GM19193 (cell line): ENCODE results near the gene ANO9.

Experiments used
- POLR2A ChIP-seq: IDR thresholded peaks from 4 replicates; pipeline ENCODE4 v1.6.1; 2011; ENCODE audit not compliant: insufficient read depth, insufficient read length; ENCODE audit errors: extremely low read depth

ANO9 gene

DNA sequence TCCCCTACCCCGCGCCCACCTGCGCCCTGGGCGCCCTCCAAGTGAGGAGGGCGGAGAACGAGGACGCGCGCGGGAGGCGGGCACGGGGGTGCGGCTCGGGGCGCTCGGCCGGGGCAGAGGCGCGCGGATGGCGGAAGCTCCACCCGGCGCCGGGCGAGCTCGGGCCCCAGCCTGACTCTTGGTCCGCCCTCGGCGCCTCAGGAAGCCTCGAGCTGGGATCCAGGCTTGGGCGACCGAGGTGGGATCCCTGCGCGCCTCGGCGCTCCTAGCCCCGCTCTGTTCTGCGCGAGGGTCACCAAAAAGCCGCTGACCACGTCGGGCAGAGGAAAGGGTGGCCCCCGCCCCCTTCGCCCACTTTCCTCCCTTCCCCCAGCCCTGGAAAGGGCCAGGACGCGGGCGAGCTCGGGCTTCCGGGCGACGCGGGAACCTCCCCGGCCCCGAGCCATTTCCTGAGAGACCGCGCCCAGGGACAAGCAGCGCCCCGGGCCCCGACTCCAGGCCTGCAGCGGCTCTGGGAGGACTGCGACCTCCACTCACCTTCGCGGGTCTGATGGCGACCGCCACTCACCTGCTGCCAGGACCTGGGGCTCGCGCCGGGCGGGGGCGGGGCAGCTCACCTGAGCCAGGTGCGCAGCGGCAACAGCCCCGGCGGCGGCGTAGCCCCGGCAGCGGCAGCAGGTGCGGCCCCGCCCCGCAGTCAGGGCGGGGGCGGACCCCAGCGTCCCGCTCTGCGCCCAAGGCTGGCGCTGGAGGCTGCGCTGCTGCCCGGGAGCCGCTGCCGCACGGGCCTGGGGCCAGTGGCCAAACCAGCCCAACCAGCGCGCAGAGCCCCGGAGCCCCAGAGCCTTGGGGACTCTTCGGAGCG lies 24.8 kb downstream of the ANO9 start:
- TF ChIP-seq POLR2A, result no peak

DNA sequence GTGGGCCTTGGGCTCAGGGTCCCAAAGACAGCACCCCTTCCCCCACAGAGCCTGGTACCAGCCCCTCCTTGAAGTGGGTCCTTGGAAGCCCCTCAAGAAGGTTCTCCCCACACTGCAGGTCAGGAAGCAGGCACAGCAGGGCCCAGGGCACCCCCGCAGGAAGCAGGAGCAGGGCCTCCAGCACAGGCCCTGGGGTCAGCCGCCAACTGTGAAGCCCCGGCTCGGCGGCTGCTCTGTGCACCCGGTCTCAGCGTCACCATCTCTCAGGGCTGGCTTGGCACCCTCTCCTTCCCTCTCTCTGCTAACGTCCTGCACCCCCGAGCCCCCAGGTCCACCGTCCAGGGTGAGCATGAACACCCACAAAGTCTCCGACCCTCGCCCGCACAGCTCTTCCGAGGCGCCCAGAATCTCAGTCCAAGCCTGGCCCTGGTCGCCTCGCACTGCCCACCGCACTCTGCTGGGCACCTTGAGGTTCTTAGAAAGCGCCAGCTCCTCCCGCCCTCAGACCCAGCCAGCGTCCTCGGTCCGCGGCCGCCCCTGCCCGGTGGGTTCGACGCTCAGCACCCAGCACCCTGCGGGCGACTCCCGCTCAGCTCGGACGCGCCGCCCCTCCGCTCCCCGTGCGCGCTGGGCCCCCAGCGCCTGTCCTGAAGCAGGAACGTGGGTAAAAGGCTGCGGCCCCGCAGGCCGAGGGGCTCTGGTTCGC lies 25.6 kb downstream of the ANO9 start:
- TF ChIP-seq POLR2A, result no peak

DNA sequence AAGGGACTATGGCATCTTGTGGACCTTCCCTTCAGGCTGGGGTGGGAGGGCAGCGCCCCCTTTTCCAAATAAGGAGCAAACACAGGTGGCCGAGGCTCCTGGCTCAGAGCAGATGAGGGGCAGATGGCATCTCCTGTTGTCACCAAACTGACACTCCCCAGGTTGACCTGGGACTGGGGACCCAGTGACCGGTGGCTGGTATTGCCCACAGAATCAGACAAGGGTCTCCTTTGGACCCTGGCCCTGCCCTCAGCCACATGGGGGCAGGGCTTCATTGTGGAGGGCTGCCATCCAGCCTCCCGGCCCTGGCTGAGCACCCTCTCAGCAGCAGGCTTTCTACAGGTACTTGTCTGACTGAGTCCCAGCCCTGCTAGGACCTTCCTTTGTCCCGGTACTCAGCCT lies 26.2 kb downstream of the ANO9 start:
- TF ChIP-seq POLR2A, result no peak

DNA sequence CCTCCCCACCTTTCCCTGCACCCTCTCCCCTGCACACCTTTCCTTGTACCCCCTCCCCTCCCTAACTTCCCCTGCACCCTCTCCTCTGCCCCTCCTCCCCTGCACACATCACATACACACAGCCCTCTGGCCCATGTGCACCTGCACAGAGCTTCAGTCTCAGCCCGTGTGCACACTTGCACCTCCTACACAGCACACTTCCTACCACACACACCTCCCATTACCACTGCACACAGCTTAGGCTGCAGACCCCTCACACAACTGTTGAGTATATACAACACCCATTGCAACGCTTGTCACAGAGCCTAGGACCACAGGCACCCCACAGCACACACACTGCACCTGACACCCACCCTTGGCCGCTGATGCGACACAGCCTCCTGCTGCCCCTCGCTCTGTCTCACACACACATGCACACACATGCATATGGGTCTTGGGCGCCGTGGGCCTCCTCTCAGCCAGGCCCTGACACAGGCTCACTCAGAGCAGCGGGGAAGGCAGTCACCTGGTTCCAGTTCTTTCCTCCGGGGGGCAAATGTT lies 27.4 kb downstream of the ANO9 start:
- TF ChIP-seq POLR2A, result no peak

DNA sequence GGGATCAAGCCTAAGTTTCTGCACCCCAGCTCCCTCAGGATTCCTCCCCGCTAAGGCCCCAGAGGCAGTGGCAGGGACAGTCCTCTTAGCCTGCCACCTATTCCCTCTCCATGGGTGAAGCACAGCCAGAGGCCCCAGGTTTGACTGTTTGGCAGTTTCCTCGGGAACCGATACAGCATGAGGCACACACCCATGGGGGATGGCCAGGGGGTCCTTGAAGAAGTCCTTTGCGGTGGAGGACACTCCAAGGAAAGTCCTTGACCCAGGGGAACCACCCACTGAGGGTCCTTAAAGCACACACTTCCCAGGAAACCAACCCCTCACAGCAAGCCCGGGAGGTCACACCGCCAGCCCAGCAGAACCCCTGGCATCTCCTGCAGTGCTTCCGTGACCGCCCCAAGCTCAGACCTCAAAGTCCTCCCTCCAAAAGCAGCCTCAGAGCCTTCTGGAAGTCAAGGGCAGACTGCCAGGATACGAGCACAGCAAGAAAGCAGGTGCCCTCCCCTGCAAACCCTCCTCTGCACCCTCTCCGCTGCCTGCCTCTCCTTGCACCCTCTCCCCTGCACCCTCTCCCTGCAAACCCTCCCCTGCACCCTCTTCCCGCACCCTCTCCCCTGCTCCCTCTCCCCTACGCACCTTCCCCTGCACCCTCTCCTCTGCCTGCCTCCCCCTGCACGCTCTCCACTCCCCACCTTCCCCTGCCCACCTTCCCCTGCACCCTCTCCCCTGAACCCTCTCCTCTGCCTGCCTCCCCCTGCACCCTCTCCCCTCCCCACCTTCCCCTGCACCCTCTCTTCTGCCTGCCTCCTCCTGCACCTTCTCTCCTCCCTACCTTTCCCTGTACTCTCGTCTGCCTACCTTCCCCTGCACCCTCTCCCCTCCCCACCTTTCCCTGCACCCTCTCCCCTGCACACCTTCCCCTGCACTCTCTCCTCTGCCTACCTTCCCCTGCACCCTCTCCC lies 28.4 kb downstream of the ANO9 start:
- TF ChIP-seq POLR2A, result no peak

DNA sequence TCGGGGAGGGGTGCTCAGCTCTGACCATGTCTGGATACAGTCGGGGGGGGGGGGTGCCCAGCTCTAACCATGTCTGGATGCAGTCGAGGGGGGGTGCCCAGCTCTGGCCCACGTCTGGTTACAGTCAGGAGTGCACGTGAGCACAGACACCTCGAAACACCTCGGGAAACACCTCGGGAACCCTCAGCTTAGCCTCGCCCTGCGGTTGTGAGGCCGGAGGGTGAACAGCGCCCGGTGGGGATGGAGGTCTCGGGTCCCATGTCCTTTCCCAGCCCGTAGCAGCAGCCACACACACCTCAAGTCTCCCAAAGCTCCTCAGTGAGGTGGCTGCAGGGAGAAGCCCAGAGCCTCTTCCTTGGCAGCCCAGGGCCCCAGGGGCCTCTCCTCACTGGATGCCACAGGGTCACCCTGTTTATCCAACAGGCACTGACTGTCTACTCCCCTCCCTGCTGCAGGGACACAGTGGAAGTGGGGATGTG lies 29.1 kb downstream of the ANO9 start:
- no peak for TF ChIP-seq POLR2A

DNA sequence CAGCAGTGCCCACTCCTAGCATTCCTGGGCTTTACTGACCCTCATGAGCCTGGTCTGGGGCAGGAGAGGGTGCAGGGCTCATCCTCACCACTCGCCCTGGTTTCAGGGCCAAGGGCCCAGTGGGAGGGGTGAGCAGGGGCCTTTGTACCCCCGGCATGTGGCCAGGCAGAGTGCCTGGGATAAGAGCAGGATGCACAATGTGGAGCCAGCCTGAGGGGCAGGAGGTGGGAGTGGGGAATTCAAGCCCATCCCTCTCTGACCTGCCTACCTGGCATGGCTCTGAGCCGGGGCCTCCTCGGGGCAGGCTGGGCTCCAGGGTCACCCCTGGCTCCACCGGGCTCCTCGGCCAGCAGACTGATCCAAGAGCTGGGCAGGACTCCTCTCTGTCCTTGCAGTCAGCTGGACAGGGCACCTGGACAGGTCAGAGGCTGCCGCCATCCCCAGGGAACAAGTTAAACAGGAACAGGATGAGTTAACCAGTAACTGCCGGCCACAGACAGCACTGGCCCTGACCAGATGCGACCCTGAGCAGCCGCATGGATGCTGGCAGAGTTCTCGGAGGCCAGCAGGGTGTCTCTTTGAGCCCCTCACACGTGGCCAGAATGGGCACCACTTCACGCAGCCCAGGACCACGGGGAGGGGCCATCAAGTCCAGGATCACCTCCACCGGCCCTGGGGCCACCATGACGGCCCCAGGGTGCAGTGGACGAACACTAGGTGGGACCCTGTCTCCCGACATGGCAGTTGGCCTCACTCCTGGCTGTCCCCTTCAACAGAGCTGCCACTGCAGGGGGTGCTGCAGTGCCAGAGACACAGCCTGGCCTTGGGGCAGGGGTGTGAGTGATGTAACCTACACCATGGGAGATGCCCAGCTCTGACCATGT lies 32.0 kb downstream of the ANO9 start:
- no peak for TF ChIP-seq POLR2A

DNA sequence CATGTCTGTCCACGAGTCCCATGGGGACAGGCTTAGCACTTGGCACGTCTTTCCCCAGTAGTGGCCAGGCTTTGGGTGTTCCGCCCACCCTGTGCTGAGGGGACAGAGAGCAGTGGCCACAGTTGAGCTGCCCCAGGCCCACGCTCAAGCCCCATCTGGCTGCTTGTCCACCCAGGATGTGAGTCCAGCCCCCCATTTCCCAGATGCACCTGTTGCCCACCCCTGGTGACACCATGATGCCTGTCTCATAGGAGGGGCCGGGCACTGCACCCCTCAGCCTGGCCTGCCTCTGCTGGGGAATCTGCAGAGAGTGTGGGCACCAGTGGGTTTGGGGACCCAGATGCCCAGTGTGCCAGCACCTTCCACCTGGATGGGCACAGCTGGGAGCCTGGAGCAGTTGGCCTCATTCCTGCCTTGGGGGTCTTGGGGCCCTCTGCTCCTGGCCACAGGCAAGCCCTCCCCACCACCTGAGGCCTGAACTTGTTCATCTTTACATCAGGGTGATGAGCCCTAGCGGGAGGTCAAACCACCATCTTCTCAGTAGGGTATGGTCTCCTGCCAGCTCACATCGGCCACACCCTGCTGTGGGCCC lies 32.7 kb downstream of the ANO9 start:
- no peak for TF ChIP-seq POLR2A

DNA sequence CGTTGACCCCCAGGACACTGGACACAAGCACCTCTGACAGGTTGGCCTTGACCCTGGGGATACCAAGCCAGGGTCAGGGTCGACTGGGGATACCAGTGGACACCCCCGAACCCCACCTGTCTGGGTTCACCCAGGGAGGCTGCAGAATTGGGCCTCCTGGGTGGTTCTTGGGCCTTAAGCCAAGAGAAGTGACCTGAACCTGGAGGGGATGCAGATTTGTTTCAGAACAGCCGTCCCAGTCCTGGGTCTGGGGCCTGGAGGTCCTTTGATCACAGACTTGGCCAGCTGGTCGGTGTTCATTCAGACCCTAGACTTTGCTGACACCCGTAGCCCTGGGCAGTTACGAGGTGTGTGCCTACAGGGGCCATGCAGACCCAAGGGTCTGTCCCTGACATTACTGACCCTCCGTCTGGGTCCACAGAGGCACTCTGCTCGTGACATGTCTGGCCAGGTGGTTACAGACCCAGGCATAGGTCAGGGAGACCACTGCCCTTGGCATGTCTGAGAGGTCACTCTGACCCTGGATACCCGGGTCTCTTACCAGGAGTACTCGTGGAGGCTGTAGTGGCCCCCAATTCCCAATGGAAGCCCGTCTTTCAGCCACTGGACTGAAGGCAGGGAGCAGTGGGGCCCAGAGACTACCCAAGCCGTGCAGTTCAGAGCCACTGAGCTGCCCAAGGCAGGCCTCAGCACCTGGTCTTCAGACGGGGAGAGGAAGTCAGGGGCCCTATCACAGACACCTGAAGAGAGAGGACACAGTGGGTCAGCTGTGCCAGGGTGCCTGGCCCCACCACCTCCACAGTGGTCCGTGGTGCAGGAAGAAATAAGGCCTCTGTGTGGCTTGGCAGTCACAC lies 33.4 kb downstream of the ANO9 start:
- TF ChIP-seq POLR2A, result no peak

DNA sequence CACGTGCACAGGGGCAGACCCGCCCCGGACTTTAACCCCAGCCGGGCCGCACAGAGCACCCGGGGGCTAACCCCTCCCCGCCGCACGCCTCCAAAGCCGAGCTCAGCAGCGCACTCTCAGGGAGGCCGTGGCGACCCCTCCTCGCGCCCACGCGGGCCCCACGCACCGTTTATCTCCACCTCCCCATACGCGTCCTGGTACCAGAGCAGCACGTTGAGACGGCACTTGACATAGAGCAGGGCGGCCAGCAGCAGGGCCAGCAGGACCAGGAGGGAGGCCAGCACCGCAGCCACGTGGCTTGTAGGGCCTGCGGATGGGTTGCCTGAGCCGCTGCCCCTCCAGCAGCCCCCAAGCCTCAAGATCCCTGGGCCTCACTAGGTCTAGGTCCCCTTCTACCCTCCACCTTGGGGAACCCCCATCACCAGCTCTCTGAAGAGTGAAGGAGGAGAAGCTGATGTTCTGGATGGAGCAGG lies 34.1 kb downstream of the ANO9 start:
- no peak for TF ChIP-seq POLR2A

DNA sequence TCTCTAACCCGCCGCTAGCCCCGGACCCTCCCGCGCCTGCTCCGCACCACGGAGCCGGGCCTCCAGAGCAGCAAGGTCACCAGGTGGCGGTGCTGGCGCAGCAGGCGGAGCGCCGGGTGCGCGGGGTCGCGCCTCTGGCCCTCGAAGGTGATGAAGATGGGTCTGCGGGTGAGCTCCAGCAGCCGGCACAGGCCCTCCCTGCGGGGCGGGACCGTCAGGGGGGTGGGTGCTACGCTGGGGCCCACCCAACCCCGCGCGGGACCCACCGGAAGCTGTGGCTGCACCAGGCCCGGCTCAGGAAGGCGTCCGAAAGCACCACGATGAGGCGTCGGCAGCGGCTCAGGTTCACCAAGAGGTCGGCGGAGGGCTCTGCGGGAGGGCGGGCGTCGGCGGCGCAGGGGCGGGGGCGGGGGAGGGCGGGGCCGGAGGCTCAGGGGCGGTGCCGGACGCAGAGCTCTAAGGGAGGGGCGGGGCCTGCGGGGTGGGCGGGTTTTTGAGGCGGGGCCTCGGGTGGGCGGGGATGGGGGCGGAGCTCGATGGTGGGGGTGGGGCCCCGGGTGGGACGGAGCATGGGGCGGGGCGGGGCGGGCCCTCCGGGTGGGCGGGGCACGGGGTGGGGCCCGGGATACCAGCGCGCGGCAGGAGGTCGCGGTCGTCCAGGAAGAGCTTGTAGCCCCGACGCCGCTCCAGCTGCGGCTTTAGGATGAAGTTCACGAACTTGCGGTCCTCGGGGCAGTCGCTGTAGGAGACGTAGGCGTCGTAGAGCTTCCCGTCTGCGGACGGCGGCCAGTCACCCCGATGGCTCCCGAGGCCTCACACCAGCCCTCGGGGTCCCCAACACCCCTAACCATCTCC lies 34.8 kb downstream of the ANO9 start:
- TF ChIP-seq POLR2A, result no peak
